ENCODE measurements around the gene NOCT.

- no peak for TF ChIP-seq CTCF (optimal IDR thresholded peaks at IDR 0.05 in 1 of 3, IDR thresholded peaks at IDR 0.05 in 1 of 3, conservative IDR thresholded peaks at IDR 0.05 in 1 of 3; ENCODE audit: extremely low read depth in 1 of 3, insufficient read depth in 2 of 3, low read length in 3 of 3)
- TF ChIP-seq EZH2 (IDR thresholded peaks at IDR 0.05; ENCODE audit: low read length): no peak
Measured at GRCh38 chr4:139054791-139055505, 39.4 kb downstream of the NOCT start.

Data from keratinocyte (primary cell).